HG03025 (cell line): Measurements from ENCODE around the gene PTGES3L.
"Not testable (repeated sequence)": the region's sequence is repeated elsewhere in the genome, so short reads cannot be mapped to it uniquely, and the experiment has no call there.

Source experiments
- ATAC-seq: cut with Tn5 transposase; IDR thresholded peaks from one replicate; pipeline ENCODE4 v1.9.1; 2021; ENCODE audit warnings: mild to moderate bottlenecking, moderate library complexity; ENCODE audit not compliant: unreplicated experiment, low FRiP score

Gene PTGES3L

DNA sequence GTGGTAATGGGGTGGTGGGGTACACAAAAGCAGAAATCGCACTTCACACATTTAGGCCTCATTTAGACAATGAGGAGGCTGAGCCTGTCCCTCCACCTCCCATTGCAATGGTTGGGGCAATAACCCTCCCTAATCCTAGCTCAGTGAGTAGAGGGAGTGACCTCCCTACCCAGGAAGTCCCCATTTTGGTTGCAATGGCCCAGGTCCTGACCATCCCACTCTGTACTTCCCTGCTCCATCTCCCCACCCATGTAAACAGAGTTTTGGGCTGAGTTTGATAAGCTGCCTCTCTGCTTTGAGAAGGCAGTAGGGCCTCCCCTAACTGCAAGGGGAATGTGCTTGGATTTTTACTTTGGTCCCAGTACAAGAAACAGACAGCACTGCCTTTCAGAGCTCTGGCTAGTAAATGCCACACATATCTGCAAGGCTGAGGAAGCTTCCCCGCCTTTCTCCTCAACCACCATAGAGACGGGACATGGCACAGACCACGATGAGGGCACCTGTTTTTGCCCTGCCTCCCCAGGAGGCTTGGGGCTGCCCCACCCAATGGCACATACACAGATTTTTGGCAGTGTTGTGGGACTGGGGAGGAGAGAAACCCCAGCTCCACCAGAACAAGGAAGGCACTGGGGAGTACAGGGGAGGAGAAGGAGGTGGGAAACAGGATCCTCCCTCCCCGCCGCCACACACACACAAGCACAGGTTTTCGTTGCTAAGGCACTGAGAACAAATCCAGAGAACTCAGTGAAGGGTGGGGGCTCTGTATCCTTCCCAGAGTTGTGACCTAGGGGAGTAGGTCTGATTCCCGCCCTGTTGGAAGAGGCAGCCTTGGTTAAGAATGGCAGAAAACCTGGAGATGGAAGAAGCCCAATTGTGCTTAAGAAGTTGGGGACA is 35.0 kb upstream of the PTGES3L start:
- no peak for ATAC-seq

DNA sequence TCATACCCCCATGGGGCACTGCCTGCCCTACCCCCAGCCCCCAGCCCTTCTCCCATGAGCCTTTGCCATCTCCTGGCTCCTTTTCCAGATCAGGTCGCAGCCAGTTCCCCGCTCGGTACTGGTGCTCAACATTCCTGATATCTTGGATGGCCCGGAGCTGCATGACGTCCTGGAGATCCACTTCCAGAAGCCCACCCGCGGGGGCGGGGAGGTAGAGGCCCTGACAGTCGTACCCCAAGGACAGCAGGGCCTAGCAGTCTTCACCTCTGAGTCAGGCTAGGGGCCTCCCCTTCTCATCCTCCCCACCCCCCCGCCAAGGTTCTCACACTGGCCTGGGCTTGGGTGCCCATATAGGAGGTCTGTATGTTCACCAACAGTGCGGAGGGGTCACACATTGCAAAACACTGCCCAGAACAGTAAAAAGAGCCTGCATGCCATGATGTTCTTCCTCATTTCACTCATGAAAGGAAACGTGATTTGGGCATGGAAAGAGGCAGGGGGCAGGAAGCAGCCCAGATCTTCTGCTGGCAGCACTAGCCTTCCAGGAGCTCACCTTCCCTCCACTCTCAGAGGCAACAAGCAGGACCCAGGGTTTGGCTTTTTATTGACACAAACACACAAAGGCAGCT is 34.3 kb upstream of the PTGES3L start:
- ATAC-seq = no peak

DNA sequence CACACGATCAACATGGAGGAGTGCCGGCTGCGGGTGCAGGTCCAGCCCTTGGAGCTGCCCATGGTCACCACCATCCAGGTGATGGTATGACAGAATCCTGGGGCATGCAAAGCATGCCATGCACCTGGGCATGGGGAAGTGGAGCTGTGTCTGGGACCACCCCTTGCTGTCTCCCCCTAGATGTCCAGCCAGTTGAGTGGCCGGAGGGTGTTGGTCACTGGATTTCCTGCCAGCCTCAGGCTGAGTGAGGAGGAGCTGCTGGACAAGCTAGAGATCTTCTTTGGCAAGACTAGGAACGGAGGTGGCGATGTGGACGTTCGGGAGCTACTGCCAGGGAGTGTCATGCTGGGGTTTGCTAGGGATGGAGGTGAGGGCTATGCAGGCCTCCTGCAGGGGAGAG is 33.4 kb upstream of the PTGES3L start:
- no peak for ATAC-seq

DNA sequence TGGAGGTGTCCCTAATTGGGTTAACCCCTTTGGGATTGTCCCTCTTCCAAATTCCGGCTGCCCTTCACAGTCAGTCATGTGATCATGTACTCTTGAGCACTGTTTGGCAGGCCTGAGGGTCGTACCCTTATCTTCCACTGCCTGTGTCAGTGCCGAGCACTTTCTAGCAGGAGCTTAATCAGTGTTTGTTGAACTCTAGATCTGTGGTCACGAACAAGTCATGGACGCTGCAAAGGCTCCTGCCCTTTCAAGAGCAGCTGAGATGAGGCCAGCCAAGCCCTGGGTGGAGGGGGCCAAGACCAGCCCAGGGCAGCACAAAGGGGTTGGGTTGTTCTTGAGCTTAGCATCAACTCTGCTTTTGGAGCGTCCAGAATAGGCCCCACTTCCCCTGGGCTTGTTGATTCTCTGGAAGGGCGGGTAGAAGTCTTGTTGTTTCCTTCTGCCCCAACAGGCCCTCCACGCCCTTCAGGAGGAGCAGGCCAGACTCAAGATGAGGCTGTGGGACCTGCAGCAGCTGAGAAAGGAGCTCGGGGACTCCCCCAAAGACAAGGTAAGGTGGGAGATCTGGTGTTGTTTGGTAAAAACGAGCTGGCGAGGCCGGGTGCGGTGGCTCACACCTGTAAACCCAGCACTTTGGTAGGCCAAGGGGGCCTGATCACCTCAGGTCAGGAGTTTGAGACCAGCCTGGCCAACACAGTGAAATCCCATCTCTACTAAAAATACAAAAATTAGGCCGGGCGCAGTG is 32.0 kb upstream of the PTGES3L start:
- ATAC-seq = no peak

DNA sequence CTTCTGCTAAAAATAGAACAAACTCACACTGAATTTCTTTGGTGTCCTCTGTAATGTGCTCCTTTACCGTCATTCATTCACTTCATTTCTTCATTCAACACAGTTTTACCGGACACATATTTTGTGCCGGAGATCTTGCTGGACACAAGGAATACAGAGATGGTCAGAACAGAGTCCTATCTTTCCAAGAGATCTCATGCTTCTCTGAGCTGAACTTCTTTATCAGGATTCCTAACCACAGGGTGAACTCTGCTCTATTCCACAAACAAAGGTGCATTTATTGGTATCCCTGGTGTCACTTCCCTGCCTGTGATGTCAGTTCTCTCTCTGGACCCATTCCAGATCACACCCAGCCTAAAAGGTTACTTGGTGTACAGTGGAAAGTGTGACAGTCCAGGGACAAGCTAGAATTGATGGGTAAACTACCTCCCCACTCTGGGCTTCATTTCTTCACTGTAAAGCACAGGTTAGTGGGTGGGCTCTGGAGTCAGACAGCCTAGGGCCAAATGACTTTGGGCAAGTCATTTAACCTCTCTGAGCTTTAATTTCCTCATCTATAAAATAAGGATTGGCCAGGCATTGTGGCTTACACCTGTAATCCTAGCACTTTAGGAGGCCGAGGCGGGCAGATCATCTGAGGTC is 30.9 kb upstream of the PTGES3L start:
- no peak for ATAC-seq

DNA sequence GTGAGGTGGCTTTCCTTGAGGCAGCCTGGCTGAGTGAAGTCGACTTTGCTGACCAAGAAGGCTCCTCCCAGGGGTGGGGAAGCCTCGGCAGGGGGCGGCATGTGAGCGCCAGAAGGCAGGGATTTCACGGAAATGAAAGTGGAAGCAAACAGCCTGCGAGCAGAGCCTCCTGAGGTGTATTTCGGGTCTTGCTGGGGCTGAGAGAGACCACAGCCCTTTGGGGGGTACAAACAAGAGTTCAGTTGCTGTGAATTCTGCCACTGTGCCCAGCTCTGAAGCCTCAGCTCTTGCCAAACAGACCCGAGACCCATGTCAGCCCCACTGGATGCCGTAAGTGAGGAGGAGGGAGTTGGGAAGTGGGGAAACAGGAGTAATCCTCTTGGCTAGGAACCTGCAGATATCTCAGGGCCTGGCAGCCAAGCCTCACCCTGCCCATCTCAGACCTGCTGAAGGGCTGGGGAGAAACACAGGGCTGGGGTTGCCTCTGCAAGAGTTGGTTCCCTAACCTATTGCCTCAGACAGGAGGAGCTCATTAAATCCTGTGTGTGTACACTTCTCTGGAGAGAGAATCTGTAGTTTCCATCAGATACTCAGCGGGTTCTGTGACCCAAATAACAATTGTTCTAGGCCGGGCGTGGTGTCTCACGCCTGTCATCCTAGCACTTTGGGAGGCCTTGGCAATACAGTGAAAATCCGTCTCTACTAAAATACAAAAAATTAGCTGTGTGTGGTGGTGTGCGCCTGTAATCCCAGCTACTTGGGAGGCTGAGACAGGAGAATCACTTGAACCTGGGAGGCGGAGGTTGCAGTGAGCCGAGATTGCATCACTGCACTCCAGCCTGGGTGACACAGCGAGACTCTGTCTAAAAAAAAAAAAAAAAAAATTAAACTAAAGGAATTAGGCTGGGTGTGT is 27.0 kb upstream of the PTGES3L start, which contains the start of gene IFI35:
IFI35 (plus strand) TSS at position 146 of the 913 bp plus-strand sequence; CDS start at position 310, 164 bp downstream.
- ATAC-seq = no peak

DNA sequence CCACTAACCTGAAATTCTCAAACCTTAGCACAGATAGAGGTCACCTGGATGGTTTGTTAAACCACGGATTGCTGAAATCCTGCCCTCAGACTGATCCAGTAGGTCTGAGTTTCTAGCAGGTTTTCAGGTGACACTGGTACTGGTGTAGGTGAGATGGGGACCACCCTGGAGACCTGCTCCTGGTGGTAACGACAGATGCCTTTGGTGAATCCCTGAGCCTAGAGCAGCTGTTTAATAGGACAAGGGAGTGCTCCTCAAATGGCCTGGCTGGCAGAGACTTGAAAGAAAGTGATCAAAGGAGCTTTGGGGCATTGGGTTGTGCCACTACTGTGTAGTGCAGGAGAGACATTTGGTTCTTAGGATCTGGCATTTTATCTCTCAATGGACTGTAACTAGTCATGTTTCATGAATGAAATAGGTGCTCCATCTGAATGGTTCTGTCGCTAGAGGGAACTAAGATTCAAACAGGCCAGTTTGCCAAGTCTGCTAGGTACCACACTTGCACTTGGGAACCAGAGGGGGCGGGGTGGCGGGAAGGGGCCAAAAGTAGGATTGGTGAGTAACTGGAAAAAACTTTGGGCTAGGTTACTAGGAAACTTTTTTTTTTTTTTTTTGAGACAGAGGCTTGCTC is 23.8 kb upstream of the PTGES3L start:
- no peak for ATAC-seq

DNA sequence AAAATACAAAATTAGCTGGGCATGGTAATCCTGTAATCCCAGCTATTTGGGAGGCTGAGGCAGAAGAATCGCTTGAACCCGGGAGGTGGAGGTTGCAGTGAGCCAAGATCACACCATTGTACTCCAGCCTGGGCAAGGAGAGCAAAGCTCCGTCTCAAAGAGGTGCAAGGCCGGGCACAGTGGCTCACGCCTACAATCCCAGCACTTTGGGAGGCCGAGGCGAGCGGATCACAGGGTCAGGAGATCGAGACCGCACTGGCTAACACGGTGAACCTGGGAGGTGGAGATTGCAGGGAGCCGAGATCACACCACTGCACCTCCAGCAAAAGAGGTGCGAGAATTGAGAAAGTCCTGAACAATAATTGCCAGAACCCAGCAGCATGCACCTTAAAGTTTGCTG is 21.0 kb upstream of the PTGES3L start:
- ATAC-seq = not testable (repeated sequence)

DNA sequence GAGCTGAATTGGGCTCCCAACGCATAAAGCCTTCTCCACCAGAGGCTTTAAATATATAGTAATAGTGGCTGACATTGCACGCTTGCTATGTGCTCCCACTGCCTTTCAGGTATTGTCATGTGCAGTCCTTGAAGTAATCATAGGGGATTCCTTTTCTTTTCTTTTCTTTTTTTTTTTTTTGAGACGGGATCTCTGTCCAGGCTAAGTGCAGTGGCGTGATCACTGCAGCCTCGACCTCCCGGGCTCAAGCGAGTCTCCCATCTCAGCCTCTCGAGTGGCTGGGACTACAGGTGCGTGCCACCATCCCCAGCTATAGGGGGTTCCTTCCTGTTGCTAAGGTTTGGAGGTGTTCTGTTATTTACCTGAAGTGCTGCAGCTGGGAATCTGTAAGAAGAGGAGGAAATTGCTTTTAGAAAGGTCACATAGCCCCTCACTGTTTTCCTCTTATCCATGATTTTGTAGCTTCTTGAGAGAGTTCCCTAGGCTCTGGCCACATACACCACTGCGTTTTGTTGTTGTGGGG is 19.2 kb upstream of the PTGES3L start:
- ATAC-seq = no peak

DNA sequence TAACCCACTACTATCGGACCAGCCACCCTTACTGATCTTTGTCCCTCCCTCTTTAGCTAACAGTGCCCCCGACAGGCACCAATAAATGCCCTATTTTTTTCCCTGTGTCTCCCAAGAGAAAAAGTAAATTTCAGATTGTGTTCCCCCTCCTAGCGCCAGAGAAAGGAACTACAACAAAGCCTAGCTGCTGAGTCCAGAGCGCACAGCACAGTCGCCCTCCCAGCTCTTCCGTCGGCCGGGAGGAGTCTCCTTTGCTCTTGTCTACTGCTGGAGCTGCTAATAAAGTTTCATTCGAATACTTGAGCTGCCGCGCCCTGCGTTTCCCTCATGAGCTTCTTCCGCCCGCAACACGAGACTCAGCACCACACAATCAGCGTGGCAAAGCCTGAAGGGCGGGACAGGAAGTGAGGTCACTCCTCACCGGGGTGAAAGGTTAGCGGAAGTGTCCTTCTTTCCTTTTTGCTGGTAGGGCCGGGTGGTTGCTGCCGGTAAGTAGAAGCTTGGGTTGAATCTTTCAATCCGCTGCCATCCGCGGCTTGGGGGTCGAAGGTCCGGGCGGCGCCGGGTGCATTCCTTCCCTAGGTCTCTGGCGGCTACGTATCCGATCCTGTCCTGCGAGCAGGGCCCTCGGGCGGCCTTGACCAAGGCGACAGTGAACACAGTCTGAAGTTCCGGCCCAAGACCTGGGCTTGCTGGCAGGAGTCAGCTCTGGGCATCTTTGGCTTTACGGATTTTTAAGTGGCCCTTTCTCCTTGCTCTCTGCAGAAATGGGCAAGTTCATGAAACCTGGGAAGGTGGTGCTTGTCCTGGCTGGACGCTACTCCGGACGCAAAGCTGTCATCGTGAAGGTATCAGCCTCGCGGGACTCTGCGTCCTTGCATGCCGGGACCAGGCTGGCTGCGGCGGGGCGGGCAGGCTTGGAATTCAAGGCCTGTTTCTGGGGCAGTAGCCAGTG is 18.4 kb upstream of the PTGES3L start, which contains the start of gene RPL27:
RPL27 (plus strand) TSS at position 436 of the 955 bp plus-strand sequence; CDS start at position 768, 332 bp downstream.
- peak; percentile 80 for ATAC-seq

DNA sequence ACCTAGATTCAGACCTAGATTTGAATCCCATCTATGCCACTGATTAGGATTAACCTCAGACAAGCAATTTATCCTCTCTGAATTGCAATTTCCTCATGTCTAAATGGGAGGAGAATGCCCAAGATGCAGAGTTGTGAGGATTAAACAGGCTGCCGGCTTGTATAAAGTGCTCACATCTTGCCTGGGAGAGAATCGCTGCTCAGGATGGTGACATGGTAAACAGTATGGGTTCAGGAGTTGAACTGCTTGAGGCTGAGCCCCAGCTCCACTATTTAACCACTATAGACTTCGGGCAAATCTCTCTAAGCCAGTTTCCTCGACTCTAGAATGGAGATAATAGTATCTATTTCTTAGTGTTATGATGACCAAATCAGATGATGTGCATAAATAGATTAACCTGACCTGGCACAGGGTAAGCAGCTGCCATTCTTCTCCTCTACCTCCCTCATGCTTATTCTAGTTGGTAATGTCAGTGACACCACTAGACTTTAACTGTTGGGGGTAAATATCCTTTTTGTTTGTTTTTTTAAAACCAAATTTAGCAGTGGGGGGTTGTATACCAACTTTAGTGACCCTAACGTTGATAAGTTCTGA is 17.6 kb upstream of the PTGES3L start:
- no peak for ATAC-seq

DNA sequence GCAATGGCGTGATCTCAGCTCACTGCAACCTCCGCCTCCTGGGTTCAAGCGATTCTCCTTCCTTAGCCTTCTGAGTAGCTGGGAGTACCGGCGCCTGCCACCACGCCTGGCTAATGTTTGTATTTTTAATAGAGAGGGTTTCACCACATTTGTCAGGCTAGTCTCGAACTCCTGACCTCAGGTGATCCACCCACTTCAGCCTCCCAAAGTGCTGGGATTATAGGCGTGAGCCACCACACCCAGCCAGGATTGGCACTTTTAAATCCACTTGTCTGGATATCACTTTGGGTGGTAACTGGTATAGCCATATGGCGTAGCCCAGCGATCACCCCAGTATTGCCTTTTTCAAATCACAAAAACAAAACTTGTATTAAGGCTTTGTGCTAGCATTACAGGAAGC is 14.0 kb upstream of the PTGES3L start:
- not testable (repeated sequence) for ATAC-seq

DNA sequence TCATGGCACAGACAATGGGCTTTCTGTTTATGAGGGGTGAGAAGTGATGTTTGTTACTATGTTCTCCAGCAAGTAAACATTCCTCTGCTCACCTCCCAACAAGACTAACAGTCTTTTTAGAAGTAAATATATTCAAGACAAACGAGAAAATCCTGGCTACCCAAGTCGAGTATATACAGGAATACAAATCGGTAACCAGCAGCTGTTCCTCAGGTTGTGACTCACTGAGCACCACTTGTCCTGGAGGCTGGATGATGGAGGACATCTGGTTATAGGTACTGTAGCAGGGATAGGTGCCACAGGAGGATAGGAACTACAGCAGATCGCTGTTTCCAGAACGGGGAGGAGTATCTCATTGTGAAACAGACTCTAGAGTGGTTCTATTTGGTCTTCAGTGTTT is 13.0 kb upstream of the PTGES3L start:
- no peak for ATAC-seq

DNA sequence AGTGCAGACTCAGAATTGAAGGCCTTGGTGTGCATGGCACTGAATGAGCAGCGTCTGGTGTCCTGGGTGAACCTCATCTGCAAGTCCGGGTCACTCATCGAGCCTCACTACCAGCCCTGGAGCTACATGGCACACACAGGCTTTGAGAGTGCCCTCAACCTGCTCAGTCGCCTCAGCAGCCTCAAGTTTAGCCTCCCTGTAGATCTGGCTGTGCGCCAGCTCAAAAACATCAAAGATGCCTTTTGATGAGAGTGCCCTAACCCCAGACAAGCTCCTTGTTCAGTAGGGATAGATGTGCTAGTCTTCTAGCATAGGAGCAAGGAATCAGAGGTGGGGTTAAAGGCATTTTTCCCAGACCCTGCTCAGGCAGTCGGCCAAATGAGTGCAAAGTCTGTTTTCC is 11.6 kb upstream of the PTGES3L start:
- ATAC-seq = no peak

DNA sequence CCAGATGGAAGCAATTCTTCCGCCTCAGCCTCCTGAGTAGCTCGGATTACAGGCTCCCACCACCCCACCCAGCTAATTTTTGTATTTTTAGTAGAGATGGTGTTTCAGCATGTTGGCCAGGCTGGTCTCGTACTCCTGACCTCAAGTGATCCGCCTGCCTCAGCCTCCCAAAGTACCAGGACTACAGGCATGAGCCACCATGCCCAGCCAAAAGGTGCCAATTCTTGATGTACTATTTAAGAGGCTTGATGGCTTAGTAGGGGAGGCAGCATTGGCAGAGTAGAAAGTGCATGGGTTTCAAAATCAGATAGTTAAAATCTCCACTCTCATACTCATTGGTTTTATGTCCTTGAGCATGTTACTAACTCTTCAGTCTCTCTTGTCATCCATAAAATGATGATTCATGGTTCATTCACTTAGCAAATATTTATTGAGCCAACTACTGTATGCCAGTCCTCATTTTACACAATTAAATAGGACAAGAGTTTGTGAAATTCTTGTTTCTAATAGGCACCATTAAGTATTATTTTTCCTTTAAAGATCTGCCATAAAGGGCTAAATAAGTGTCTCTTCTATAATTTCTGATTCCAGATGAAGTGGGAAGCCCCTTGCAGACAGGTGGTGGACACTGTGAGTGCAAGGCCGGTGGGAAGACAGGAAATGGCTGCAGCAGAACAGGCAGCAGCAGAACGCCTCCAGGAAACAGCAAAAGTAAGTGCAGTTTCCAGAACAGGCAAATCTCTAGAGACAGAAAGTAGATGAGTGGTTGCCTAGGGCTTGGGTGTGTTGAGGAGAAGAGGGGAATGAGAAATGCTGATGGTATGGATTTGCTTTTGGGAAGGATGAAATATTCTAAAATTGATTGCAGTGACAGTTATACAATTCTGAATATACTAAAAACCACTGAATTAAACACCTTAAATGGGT is 10.1 kb upstream of the PTGES3L start:
- ATAC-seq = no peak

DNA sequence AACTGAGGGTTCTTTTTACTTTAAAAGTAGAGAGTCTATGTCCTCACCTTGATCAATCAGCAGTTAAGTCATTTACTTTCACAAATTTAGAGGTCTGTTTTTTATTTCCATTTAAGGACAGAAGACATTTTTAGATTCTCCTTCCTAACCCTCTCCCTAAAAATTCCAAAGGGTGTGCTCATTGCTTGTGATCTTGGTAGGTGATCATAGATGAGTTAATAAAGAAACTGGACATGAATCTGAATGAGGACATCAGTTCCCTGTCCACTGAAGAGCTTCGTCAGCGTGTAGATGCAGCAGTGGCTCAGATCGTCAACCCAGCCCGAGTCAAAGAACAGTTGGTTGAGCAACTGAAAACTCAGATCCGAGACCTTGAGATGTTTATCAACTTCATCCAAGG is 9.3 kb upstream of the PTGES3L start:
- ATAC-seq = no peak
